Endothelial cell (in vitro differentiated cells): ENCODE data around the gene LIX1L. TPM values are rescaled to one million over a fixed set of nuclear protein-coding genes. Genes with fewer than 3 reads are reported as not detected.
A peak's percentile ranks its signal among the peaks of the same experiment; 100 is the strongest.
"Not testable (repeated sequence)": the region's sequence is repeated elsewhere in the genome, so short reads cannot be mapped to it uniquely, and the experiment has no call there.

Experiments used
- DNase-seq: peaks from one replicate; pipeline ENCODE4 v3.0.0; 2021; ENCODE audit warnings: low spot score
- H3K27ac Mint-ChIP-seq: one replicate; pipeline ENCODE4 v1.8.0; 2021; ENCODE audit warnings: mixed read lengths, inconsistent platforms; ENCODE audit not compliant: unreplicated experiment
- H3K27me3 Mint-ChIP-seq: one replicate; pipeline ENCODE4 v1.8.0; 2021; ENCODE audit warnings: mild to moderate bottlenecking, moderate library complexity, mixed read lengths, inconsistent platforms; ENCODE audit not compliant: unreplicated experiment
- H3K36me3 Mint-ChIP-seq: one replicate; pipeline ENCODE4 v1.8.0; 2021; ENCODE audit warnings: mild to moderate bottlenecking, low read depth, mixed read lengths, inconsistent platforms; ENCODE audit not compliant: unreplicated experiment
- H3K4me1 Mint-ChIP-seq: one replicate; pipeline ENCODE4 v1.8.0; 2021; ENCODE audit warnings: mild to moderate bottlenecking, mixed read lengths, inconsistent platforms; ENCODE audit not compliant: unreplicated experiment
- H3K4me3 Mint-ChIP-seq: one replicate; pipeline ENCODE4 v1.8.0; 2021; ENCODE audit warnings: mild to moderate bottlenecking, mixed read lengths, inconsistent platforms; ENCODE audit not compliant: unreplicated experiment
- H3K9me3 Mint-ChIP-seq: one replicate; pipeline ENCODE4 v1.8.0; 2021; ENCODE audit warnings: mixed read lengths, inconsistent platforms; ENCODE audit not compliant: unreplicated experiment
- CTCF ChIP-seq: fragments of 200-600 bp; sonication (generic); IDR thresholded peaks from one replicate; pipeline ENCODE4 v1.5.0; 2021; ENCODE audit warnings: antibody characterized with exemption; ENCODE audit not compliant: unreplicated experiment
- total RNA-seq: library from RNA; stranded (reverse); fragmentation: NEBNext Ultra II Directional; extraction: Animal tissue kit (Norgen Biotek cat#: 25700); gene quantifications from one replicate; pipeline ENCODE4 v1.2.1, GENCODE V29; 2021; ENCODE audit not compliant: unreplicated experiment

LIX1L gene
- total RNA-seq, 1 donor from 2014 or later: 83.3 TPM

GRCh38 chr1:145942405-145942804 is 15.4 kb downstream of the LIX1L start:
- Mint-ChIP-seq H3K4me1 (no peaks in the 10 kb centered on the region), H3K9me3 (no peaks in the 10 kb centered on the region), H3K36me3 (peaks cover 38% of the 10 kb centered on the region), H3K27ac (no peak overlapping the region), H3K4me3 (peak overlapping the region; percentile 7), H3K27me3 (no peaks in the 10 kb centered on the region)
- TF ChIP-seq CTCF: no peak
- no peak for DNase-seq

GRCh38 chr1:145937436-145937835 is 20.4 kb downstream of the LIX1L start:
- no peak for DNase-seq
- H3K27ac Mint-ChIP-seq: no peak overlapping the region
- no peak for TF ChIP-seq CTCF
- peaks cover 34% of the 10 kb centered on the region for H3K4me1 Mint-ChIP-seq
- H3K27me3 Mint-ChIP-seq: no peaks in the 10 kb centered on the region
- peaks cover 36% of the 10 kb centered on the region for H3K36me3 Mint-ChIP-seq
- peak overlapping the region; percentile 34 for H3K4me3 Mint-ChIP-seq
- H3K9me3 Mint-ChIP-seq: no peaks in the 10 kb centered on the region

GRCh38 chr1:145936247-145936646 is 21.6 kb downstream of the LIX1L start:
- peak overlapping the region; percentile 22 for H3K4me3 Mint-ChIP-seq
- no peaks in the 10 kb centered on the region for H3K9me3 Mint-ChIP-seq
- H3K36me3 Mint-ChIP-seq: peaks cover 29% of the 10 kb centered on the region
- TF ChIP-seq CTCF: no peak
- no peaks in the 10 kb centered on the region for H3K27me3 Mint-ChIP-seq
- H3K27ac Mint-ChIP-seq: peak overlapping the region; percentile 74
- peaks cover 40% of the 10 kb centered on the region for H3K4me1 Mint-ChIP-seq
- DNase-seq: no peak

GRCh38 chr1:145935708-145936107 is 22.1 kb downstream of the LIX1L start:
- H3K4me3 Mint-ChIP-seq: peak overlapping the region; percentile 42
- TF ChIP-seq CTCF: no peak
- H3K27me3 Mint-ChIP-seq: no peaks in the 10 kb centered on the region
- H3K4me1 Mint-ChIP-seq: peaks cover 40% of the 10 kb centered on the region
- H3K27ac Mint-ChIP-seq: peak overlapping the region; percentile 84
- H3K9me3 Mint-ChIP-seq: no peaks in the 10 kb centered on the region
- peaks cover 25% of the 10 kb centered on the region for H3K36me3 Mint-ChIP-seq
- no peak for DNase-seq

GRCh38 chr1:145932522-145933009 is 25.3 kb downstream of the LIX1L start:
- peak; percentile 20 for DNase-seq
- Mint-ChIP-seq H3K27ac (peak overlapping the region; percentile 93), H3K36me3 (peaks cover 29% of the 10 kb centered on the region), H3K4me3 (peak overlapping the region; percentile 21), H3K4me1 (peaks cover 53% of the 10 kb centered on the region)
- not testable (repeated sequence) for H3K27me3 Mint-ChIP-seq, H3K9me3 Mint-ChIP-seq
